ENCODE measurements around the gene POLR3G.

The POLR3G gene

DNA sequence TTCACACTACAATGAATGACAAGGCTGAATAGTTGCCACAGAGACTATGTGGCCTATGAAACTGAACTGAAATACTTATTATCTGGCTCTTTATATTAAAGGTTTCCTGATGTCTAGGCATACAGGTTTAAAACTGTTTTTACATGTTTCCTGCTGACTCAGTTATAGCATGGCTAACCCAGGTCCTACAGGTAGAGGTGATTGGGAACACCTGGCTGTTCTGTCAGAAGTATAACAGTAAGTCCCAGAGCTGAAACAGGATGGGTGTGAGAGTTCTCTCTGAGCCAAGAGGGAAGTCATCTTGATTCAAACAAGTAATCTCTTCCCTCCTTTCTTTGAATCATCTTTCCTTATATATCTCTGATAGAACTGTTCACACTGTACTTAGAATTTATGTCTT lies 79.0 kb downstream of the POLR3G start:
- no peak for DNase-seq

- DNase-seq, result no peak
Observed at GRCh38 chr5:90554358-90555006, 79.8 kb downstream of the POLR3G start.

DNA sequence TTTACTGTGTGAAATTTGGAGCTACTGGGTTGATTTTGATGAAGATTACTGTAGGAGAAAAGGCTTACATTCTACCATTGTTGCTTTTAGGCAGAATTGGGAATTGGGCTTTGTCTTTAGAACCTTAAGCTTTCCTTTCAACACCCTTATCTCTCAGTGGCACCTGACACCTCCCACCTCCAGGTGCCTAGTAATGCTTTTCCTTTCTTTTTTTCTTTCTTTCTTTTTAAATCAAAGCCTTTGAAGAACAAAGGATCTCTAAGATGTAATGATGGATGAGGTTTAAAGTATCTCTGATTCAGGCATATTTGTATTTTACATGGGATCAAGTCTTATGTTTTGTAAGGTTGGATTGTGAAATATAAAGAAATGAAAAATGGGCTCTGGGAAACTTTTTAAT lies 81.0 kb downstream of the POLR3G start:
- no peak for DNase-seq

DNA sequence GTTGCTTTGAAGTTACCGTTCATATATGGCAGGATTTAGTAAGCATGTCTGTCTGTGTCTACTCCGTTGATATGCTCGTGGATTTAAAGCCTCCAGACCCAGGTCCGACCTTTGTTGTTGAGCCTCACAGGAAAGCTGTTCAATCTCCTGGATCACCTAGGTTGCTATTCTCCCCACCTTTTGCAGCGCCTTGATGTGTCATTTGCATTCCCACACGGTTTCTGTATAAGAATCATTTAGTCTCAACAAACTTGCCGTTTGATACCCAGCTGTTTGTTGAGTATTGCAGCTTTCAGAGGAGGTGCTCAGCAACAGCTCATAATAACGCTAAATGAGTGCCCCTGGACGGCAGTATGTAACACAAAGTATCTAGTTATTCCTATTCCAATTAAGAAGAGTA lies 82.7 kb downstream of the POLR3G start:
- DNase-seq, result no peak

- DNase-seq, result no peak
Observed at GRCh38 chr5:90557871-90558270, 83.2 kb downstream of the POLR3G start.

DNA sequence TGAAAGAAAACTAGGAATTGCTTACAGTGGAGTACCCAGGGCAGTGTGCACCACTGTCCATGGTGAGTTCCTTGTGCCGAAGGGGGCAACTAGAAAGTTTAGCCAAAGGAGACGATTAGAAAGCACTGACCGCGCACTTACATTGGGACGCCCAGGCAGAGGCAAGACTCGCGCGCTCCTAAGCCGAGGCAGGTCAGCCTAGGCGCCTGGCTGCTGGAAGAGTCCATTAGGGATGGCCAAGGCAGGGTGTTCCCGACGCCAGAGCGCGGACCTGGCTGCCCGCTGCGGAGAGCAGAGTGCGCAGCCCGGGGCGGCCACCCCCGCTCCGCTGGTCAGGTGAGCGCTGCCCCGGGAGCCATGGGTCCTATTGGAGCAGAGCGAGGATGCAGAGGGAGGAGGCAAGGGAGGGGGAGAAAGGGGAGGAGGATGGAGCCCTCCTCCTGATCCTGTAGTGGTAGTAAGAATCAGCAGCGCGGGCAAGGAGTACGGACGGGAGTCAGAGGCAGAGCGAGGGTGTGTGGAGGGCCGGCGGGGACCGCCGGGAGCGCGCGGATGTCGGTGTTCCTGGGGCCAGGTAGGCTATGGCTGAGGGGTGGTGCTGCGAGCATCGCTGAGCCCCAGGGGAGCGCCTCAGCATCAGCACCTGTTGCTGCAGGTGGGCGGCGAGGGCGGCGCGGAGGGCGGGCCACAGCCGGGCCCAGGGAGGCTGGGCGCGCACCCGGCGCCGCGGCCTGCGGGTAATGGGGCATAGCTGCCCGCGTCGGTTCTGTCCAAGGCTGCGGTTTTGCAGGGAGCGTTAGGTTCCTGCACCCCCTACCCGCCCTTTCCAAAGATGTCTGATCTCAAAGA lies 83.9 kb downstream of the POLR3G start, which contains the start of gene ADGRV1:
TSS of gene ADGRV1 (plus strand) at position 454 of the 849 bp plus-strand sequence. CDS start at position 553, 99 bp downstream.
- DNase-seq, result no peak

- no peak for DNase-seq
Observed at GRCh38 chr5:90560771-90561170, 86.1 kb downstream of the POLR3G start.

DNA sequence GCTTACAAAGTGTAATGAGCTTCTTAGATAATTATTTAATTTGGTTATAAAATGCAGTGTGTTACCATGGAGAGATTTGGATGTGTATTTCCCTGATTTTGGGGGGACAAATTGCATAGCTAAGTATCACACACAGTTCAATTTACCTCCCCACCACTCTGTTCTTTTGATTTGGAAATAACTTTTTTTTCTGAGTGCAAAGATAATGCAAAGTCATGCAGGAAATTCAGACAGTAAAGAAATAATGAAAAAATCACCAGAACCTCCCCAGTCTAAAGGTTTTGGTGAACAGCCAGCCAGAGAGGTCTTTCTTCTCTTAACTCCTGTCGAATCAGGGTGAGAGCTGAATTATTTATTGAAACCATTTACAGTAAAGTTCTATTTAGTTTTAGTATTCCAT lies 87.1 kb downstream of the POLR3G start:
- no peak for DNase-seq

GRCh38 chr5:90562341-90562740 lies 87.7 kb downstream of the POLR3G start:
- no peak for DNase-seq

GRCh38 chr5:90563108-90563507 lies 88.4 kb downstream of the POLR3G start:
- no peak for DNase-seq
